CD8-positive, alpha-beta memory T cell (primary cell): ENCODE results near the gene FGF21. TPM values are rescaled to one million over a fixed set of nuclear protein-coding genes. Genes with fewer than 3 reads are reported as not detected.

Experiments used
- CTCF ChIA-PET: fragments of 350-600 bp; sonication (Branson Sonifier 250); formaldehyde crosslinking; loops from one replicate; lab custom pipeline; 2021; ENCODE audit warnings: antibody characterized with exemption; lab: Charles Lee
- POLR2A ChIA-PET: fragments of 350-600 bp; sonication (Branson Sonifier 250); formaldehyde crosslinking; loops from one replicate; lab custom pipeline; 2021; ENCODE audit warnings: antibody characterized with exemption; lab: Charles Lee
- DNase-seq, 5 donors: peaks; one replicate each; pipeline versions ENCODE4 v3.0.0 to v3.0.0-alpha.2; 2020 to 2022; ENCODE audit warnings: mixed read lengths in 1 of 5
- H3K27ac ChIP-seq: one replicate; pipeline ENCODE4 v1.7.0; 2013; ENCODE audit warnings: low read depth, mild to moderate bottlenecking, low read length, moderate library complexity
- H3K27me3 ChIP-seq: 2 replicates; pipeline ENCODE4 v1.7.0; 2013; ENCODE audit warnings: low read length, mild to moderate bottlenecking; ENCODE audit not compliant: insufficient read depth, poor library complexity, severe bottlenecking
- H3K36me3 ChIP-seq: 2 replicates; pipeline ENCODE4 v1.7.0; 2013; ENCODE audit warnings: mild to moderate bottlenecking, low read length, moderate library complexity; ENCODE audit not compliant: insufficient read depth
- H3K4me1 ChIP-seq: 2 replicates; pipeline ENCODE4 v1.7.0; 2013; ENCODE audit warnings: mild to moderate bottlenecking, low read length, moderate library complexity; ENCODE audit not compliant: insufficient read depth
- H3K4me3 ChIP-seq: 2 replicates; pipeline ENCODE4 v1.7.0; 2013; ENCODE audit warnings: mild to moderate bottlenecking, low read length
- H3K9me3 ChIP-seq: 2 replicates; pipeline ENCODE4 v1.7.0; 2013; ENCODE audit warnings: mild to moderate bottlenecking, low read length
- H3K27ac Mint-ChIP-seq, 8 donors: one replicate each; pipeline ENCODE4 v1.8.0; 2020 to 2021; ENCODE audit warnings: mixed read lengths in 8 of 8, mild to moderate bottlenecking in 6 of 8, inconsistent platforms in 3 of 8, moderate library complexity in 3 of 8
- H3K27me3 Mint-ChIP-seq, 2 donors: one replicate each; pipeline ENCODE4 v1.8.0; 2020 to 2021; ENCODE audit warnings: mixed read lengths in 2 of 2, mild to moderate bottlenecking in 1 of 2, moderate library complexity in 1 of 2
- H3K36me3 Mint-ChIP-seq, 3 donors: one replicate each; pipeline ENCODE4 v1.8.0; 2020 to 2021; ENCODE audit warnings: mixed read lengths in 3 of 3, inconsistent platforms in 1 of 3, mild to moderate bottlenecking in 1 of 3
- H3K4me1 Mint-ChIP-seq, 3 donors: one replicate each; pipeline ENCODE4 v1.8.0; 2020 to 2021; ENCODE audit warnings: mixed read lengths in 3 of 3, inconsistent platforms in 1 of 3, mild to moderate bottlenecking in 1 of 3
- H3K4me3 Mint-ChIP-seq, 7 donors: one replicate each; pipeline ENCODE4 v1.8.0; 2020 to 2021; ENCODE audit warnings: mixed read lengths in 7 of 7, mild to moderate bottlenecking in 6 of 7, moderate library complexity in 4 of 7, inconsistent platforms in 2 of 7
- H3K9me3 Mint-ChIP-seq, 5 donors: one replicate each; pipeline ENCODE4 v1.8.0; 2020 to 2022; ENCODE audit warnings: mixed read lengths in 5 of 5, mild to moderate bottlenecking in 3 of 5, moderate library complexity in 2 of 5, inconsistent platforms in 1 of 5
- polyA plus RNA-seq: library from polyadenylated mRNA; unstranded; fragments of 300-500 nt; fragmentation: Illumina TruSeq; gene quantifications from one replicate; pipeline ENCODE4 v1.2.3, GENCODE V29; 2021
- total RNA-seq, 2 experiments: library from RNA; stranded (reverse); gene quantifications; one replicate each; pipeline ENCODE4 v1.2.3, GENCODE V29; 2021

The FGF21 gene
- total and polyA plus RNA-seq, 3 experiments from 2014 or later: not detected

GRCh38 chr19:48802623-48803022, 47.3 kb downstream of the FGF21 start:
- Mint-ChIP-seq H3K36me3 (peaks cover 0 to 3% (median 0%) of the 10 kb centered on the region in 3 donors), H3K27me3 (no peaks in the 10 kb centered on the region), H3K27ac (no peak overlapping the region), H3K4me3 (no peak overlapping the region), H3K9me3 (no peaks in the 10 kb centered on the region), H3K4me1 (peaks cover 0 to 2% (median 0%) of the 10 kb centered on the region in 3 donors)
- Histone ChIP-seq H3K4me3 (no peak overlapping the region), H3K27ac (no peak overlapping the region), H3K9me3 (no peaks in the 10 kb centered on the region), H3K27me3 (no peaks in the 10 kb centered on the region), H3K4me1 (no peaks in the 10 kb centered on the region), H3K36me3 (no peaks in the 10 kb centered on the region)
- DNase-seq: no peak
- ChIA-PET POLR2A (no interaction called here), CTCF (interaction anchor here (1.1 to 1.7 kb wide), 4 partner anchors 7 to 40 kb away, joined by 3 to 7 read pairs (median 4); no protein-coding TSS in a partner anchor)

GRCh38 chr19:48804496-48804895, 49.2 kb downstream of the FGF21 start:
- DNase-seq: no peak
- H3K27ac ChIP-seq: no peak overlapping the region
- Mint-ChIP-seq H3K4me3 (no peak overlapping the region), H3K4me1 (peaks cover 5 to 6% (median 5%) of the 10 kb centered on the region in 3 donors), H3K36me3 (peaks cover 0 to 5% (median 0%) of the 10 kb centered on the region in 3 donors), H3K9me3 (no peaks in the 10 kb centered on the region), H3K27ac (no peak overlapping the region), H3K27me3 (no peaks in the 10 kb centered on the region)
- ChIA-PET CTCF (interaction anchor here (1.6 to 1.7 kb wide), 2 partner anchors 9 to 16 kb away, joined by 4 to 7 read pairs; no protein-coding TSS in a partner anchor), POLR2A (interaction anchor here (0.6 kb wide), 1 partner anchor 20 kb away, joined by 6 read pairs; no protein-coding TSS in a partner anchor)
- H3K4me1 ChIP-seq: peaks cover 3% of the 10 kb centered on the region
- H3K9me3 ChIP-seq: no peaks in the 10 kb centered on the region
- no peaks in the 10 kb centered on the region for H3K36me3 ChIP-seq
- no peaks in the 10 kb centered on the region for H3K27me3 ChIP-seq
- no peak overlapping the region for H3K4me3 ChIP-seq

GRCh38 chr19:48805452-48805851, 50.1 kb downstream of the FGF21 start:
- Histone ChIP-seq H3K27me3 (no peaks in the 10 kb centered on the region), H3K27ac (no peak overlapping the region), H3K4me3 (no peak overlapping the region), H3K36me3 (no peaks in the 10 kb centered on the region), H3K4me1 (peaks cover 12% of the 10 kb centered on the region), H3K9me3 (no peaks in the 10 kb centered on the region)
- Mint-ChIP-seq H3K27me3 (no peaks in the 10 kb centered on the region), H3K36me3 (peaks cover 0 to 3% (median 0%) of the 10 kb centered on the region in 3 donors), H3K4me3 (no peak overlapping the region), H3K9me3 (no peaks in the 10 kb centered on the region), H3K4me1 (peaks cover 15% of the 10 kb centered on the region in 3 donors), H3K27ac (no peak overlapping the region)
- CTCF ChIA-PET: no interaction called here
- DNase-seq: no peak
- POLR2A ChIA-PET: no interaction called here

GRCh38 chr19:48806518-48806817, 51.1 kb downstream of the FGF21 start:
- ChIA-PET CTCF (interaction anchor here (1.8 kb wide), 1 partner anchor 11 kb away, joined by 6 read pairs; no protein-coding TSS in a partner anchor), POLR2A (interaction anchor here (0.6 kb wide), 1 partner anchor 167 kb away, joined by 3 read pairs; no protein-coding TSS in a partner anchor)
- Mint-ChIP-seq H3K4me3 (peak overlapping the region in 1 of 7 donors; percentile 54), H3K4me1 (peaks cover 16 to 18% (median 17%) of the 10 kb centered on the region in 3 donors), H3K27me3 (no peaks in the 10 kb centered on the region), H3K9me3 (no peaks in the 10 kb centered on the region), H3K27ac (peak overlapping the region in 5 of 8 donors; percentile 2 to 76 (median 46)), H3K36me3 (peaks cover 0 to 3% (median 0%) of the 10 kb centered on the region in 3 donors)
- Histone ChIP-seq H3K9me3 (no peaks in the 10 kb centered on the region), H3K36me3 (no peaks in the 10 kb centered on the region), H3K4me1 (peaks cover 13% of the 10 kb centered on the region), H3K27ac (no peak overlapping the region), H3K4me3 (no peak overlapping the region), H3K27me3 (no peaks in the 10 kb centered on the region)
- peak in 4 of 5 donors; percentile 20 to 54 (median 34) for DNase-seq

- Mint-ChIP-seq H3K27ac (peak overlapping the region in 5 of 8 donors; percentile 28 to 76 (median 41)), H3K9me3 (no peaks in the 10 kb centered on the region), H3K36me3 (peaks cover 0 to 3% (median 0%) of the 10 kb centered on the region in 3 donors), H3K4me3 (peak overlapping the region in 1 of 7 donors; percentile 54), H3K27me3 (no peaks in the 10 kb centered on the region), H3K4me1 (peaks cover 16 to 19% (median 18%) of the 10 kb centered on the region in 3 donors)
- H3K27ac ChIP-seq: no peak overlapping the region
- ChIA-PET CTCF (interaction anchor here (0.6 to 1.8 kb wide), 2 partner anchors 11 to 29 kb away, joined by 3 to 6 read pairs; partner anchors contain the start of gene HSD17B14), POLR2A (interaction anchor here (0.6 to 0.9 kb wide), 2 partner anchors 11 to 167 kb away, joined by 3 read pairs; no protein-coding TSS in a partner anchor)
- H3K4me3 ChIP-seq: no peak overlapping the region
- no peaks in the 10 kb centered on the region for H3K36me3 ChIP-seq
- H3K9me3 ChIP-seq: no peaks in the 10 kb centered on the region
- H3K27me3 ChIP-seq: no peaks in the 10 kb centered on the region
- no peak for DNase-seq
- peaks cover 13% of the 10 kb centered on the region for H3K4me1 ChIP-seq
These were observed 51.7 kb downstream of the FGF21 start for GRCh38 chr19:48806818-48807589.

GRCh38 chr19:48807590-48808308, 52.4 kb downstream of the FGF21 start:
- peaks cover 0 to 3% (median 0%) of the 10 kb centered on the region in 3 donors for H3K36me3 Mint-ChIP-seq
- H3K27me3 ChIP-seq: no peaks in the 10 kb centered on the region
- no peaks in the 10 kb centered on the region for H3K9me3 Mint-ChIP-seq
- peak overlapping the region in 4 of 7 donors; percentile 37 to 83 (median 50) for H3K4me3 Mint-ChIP-seq
- no peak for DNase-seq
- no peak overlapping the region for H3K27ac ChIP-seq
- ChIA-PET POLR2A (interaction anchor here (0.9 kb wide), 1 partner anchor 12 kb away, joined by 3 read pairs; no protein-coding TSS in a partner anchor), CTCF (interaction anchor here (0.6 to 1.8 kb wide), 3 partner anchors 12 to 158 kb away, joined by 3 to 6 read pairs (median 3); partner anchors contain the start of gene HSD17B14)
- no peak overlapping the region for H3K4me3 ChIP-seq
- peaks cover 13% of the 10 kb centered on the region for H3K4me1 ChIP-seq
- H3K4me1 Mint-ChIP-seq: peaks cover 21 to 27% (median 25%) of the 10 kb centered on the region in 3 donors
- H3K9me3 ChIP-seq: no peaks in the 10 kb centered on the region
- H3K27ac Mint-ChIP-seq: peak overlapping the region in 2 of 8 donors; percentile 9 to 83
- H3K36me3 ChIP-seq: no peaks in the 10 kb centered on the region
- H3K27me3 Mint-ChIP-seq: no peaks in the 10 kb centered on the region
